KMS-11 (cell line): ENCODE measurements around the gene AMDHD2.
"Not testable (repeated sequence)": the region's sequence is repeated elsewhere in the genome, so short reads cannot be mapped to it uniquely, and the experiment has no call there.

Experiments
- H2AFZ ChIP-seq: fragments of 200-600 bp; sonication (generic); 2 replicates; pipeline ENCODE4 v1.6.1; 2016; ENCODE audit warnings: antibody characterized with exemption, mixed run types, low read depth
- H3K27ac ChIP-seq: fragments of 200-600 bp; sonication (generic); 2 replicates; pipeline ENCODE4 v1.6.1; 2016; ENCODE audit warnings: mild to moderate bottlenecking, mixed run types
- H3K27me3 ChIP-seq: fragments of 200-600 bp; sonication (generic); 2 replicates; pipeline ENCODE4 v1.6.1; 2017; ENCODE audit warnings: mild to moderate bottlenecking, low read depth, mixed run types, moderate library complexity; ENCODE audit not compliant: insufficient read depth
- H3K36me3 ChIP-seq: fragments of 200-600 bp; sonication (generic); 2 replicates; pipeline ENCODE4 v1.6.1; 2017; ENCODE audit warnings: mild to moderate bottlenecking, mixed run types; ENCODE audit not compliant: insufficient read depth
- H3K4me1 ChIP-seq: fragments of 200-600 bp; sonication (generic); 2 replicates; pipeline ENCODE4 v1.6.1; 2016; ENCODE audit warnings: mild to moderate bottlenecking, low read depth, mixed run types; ENCODE audit not compliant: poor library complexity, severe bottlenecking
- H3K4me2 ChIP-seq: fragments of 200-600 bp; sonication (generic); 2 replicates; pipeline ENCODE4 v1.7.0; 2016; ENCODE audit warnings: mild to moderate bottlenecking, mixed run types
- H3K4me3 ChIP-seq: fragments of 200-600 bp; sonication (generic); IDR thresholded peaks from 2 replicates; pipeline ENCODE4 v1.6.1; 2017; ENCODE audit warnings: low read depth, low read length, mixed read lengths; ENCODE audit not compliant: insufficient read depth
- H3K79me2 ChIP-seq: fragments of 200-600 bp; sonication (generic); 2 replicates; pipeline ENCODE4 v1.6.1; 2016; ENCODE audit warnings: low read depth, mixed run types; ENCODE audit not compliant: insufficient read depth
- H3K9ac ChIP-seq: fragments of 200-600 bp; sonication (generic); 2 replicates; pipeline ENCODE4 v1.6.1; 2016; ENCODE audit warnings: mild to moderate bottlenecking, mixed run types
- H4K20me1 ChIP-seq: fragments of 200-600 bp; sonication (generic); 2 replicates; pipeline ENCODE4 v1.6.1; 2016; ENCODE audit warnings: mild to moderate bottlenecking, mixed run types; ENCODE audit not compliant: insufficient read depth

AMDHD2 gene

DNA sequence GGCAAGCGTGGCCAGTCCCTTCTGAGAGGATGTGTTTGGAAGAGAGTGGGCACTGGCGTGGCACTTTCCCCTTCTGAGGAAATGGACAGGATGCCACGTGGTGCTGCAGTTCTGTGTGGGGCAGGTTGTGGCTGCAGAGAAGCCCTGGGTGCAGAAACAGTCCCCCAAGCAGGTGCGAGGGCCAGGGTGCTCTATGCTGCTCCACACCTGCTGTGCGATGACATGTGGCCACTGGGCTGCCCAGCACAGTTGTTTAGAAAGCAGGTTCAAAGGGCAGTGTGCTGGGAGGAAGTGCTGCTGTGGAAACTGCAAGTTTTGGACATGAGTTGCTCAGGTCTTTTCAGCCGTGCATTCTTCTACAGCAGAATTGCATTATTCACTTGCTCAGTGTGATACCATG is 21.2 kb downstream of the AMDHD2 start:
- not testable (repeated sequence) for H3K27ac ChIP-seq, H3K4me3 ChIP-seq, H3K27me3 ChIP-seq, H3K36me3 ChIP-seq, H3K9ac ChIP-seq, H2AFZ ChIP-seq, H3K4me2 ChIP-seq, H4K20me1 ChIP-seq
- H3K4me1 ChIP-seq, result peaks cover 21% of the 10 kb centered on the region
- H3K79me2 ChIP-seq, result peaks cover 62% of the 10 kb centered on the region

DNA sequence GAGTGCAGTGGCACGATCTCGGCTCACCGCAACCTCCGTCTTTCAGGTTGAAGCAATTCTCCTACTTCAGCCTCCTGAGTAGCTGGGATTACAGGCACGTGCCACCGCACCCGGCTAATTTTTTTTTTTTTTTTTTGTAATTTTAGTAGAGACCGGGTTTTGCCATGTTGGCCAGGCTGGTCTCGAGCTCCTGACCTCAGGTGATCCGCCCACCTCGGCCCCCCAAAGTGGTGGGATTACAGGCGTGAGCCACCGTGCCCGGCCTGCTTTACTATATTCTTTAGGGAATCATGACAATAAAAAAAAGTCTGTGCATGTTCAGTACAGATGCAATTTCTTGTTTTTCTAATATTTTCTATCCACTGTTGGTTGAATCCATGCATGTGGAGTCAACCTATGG is 23.6 kb downstream of the AMDHD2 start:
- H2AFZ ChIP-seq, H3K27me3 ChIP-seq, H3K4me3 ChIP-seq, H3K27ac ChIP-seq, H3K36me3 ChIP-seq, H3K4me2 ChIP-seq, H4K20me1 ChIP-seq, H3K9ac ChIP-seq: not testable (repeated sequence)
- Histone ChIP-seq H3K79me2 (peaks cover 60% of the 10 kb centered on the region), H3K4me1 (peaks cover 10% of the 10 kb centered on the region)

DNA sequence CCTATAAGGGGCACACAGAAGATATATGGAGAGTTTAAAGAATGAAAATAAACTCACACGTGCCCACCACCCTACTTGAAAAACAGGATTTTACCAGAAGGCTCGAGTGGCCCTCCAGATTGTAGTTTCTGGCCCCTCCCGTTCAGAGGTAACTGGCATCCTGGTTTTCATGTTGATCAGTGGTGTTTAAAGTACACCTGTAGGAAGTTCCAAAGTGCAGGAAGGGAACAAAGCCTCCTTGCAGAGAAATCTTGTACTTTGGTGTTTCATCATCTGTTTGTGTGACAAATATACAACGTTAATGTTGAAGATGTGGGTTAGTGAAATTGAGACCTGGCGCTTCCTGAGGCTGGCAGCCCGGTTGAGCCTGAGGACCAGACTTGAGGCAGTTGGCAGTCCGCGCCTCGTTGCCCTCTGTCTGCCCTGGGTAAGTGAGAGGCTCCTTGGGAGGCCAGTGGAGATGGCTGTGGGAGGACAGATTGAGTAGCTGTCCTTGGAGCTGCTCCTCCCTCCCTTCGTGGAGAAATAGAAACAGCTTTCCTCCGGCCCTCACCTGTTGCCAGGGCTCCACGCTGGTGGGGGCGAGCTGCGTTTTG is 30.2 kb downstream of the AMDHD2 start:
- H3K27me3 ChIP-seq, H3K27ac ChIP-seq, H3K4me2 ChIP-seq, H3K36me3 ChIP-seq, H2AFZ ChIP-seq, H3K4me3 ChIP-seq, H3K4me1 ChIP-seq, H3K9ac ChIP-seq, H4K20me1 ChIP-seq: not testable (repeated sequence)
- peaks cover 13% of the 10 kb centered on the region for H3K79me2 ChIP-seq

DNA sequence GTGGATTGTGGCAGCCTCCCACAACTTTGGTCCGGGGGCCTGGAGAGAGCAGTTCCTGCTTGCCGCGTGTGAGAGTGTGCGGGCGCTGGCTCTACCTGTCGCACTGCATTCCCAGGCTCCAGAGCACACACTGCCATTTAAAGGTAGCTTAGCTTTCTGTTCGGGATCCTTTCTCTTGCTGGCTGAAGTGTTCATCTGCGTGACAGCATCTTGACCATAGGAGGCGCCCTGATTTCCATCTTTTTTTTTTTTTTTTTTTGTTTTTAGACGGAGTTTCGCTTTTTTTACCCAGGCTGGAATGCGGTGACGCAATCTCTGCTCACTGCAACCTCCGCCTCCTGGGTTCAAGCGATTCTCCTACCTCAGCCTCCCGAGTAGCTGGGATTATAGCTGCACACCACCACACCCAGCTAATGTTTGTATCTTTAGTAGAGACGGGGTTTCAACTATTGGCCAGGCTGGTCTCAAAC is 31.3 kb downstream of the AMDHD2 start:
- H3K27ac ChIP-seq, H2AFZ ChIP-seq, H3K27me3 ChIP-seq, H4K20me1 ChIP-seq, H3K4me2 ChIP-seq, H3K4me3 ChIP-seq, H3K9ac ChIP-seq, H3K4me1 ChIP-seq, H3K36me3 ChIP-seq, H3K79me2 ChIP-seq: not testable (repeated sequence)

DNA sequence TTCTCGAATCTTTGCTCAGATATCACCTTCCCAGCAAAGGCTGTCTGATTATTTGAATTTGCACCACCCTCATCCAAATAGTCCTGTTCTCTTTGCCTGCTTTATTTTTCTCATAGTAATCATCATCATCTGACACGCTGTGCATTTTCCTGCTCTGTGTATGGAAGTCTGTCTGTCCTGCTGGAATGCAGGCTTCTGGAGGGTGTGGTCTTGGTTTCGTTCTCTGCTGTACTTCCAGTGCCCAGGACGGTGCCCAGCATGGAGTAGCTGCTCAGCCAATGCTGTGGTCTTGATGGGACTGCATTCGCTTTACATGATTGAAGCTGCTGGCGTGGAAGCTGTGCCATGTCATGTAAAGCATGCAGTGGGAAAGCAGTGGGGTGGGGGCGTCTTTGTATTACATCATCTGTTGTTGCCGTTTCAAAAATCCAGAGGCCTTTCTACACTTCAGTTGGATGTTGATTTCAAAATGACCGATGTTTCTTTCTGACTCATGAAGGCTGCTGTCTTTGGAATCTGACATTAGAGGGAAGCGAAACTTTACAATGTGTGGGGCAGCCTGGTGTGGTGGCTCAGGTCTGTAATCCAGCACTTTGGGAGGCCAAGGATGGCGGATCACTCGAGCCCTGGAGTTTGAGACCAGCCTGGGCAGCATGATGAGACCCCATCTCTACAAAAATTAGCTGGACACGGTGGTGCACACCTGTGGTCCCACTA is 34.7 kb downstream of the AMDHD2 start:
- H3K4me1 ChIP-seq, H3K4me3 ChIP-seq, H4K20me1 ChIP-seq, H3K36me3 ChIP-seq, H3K79me2 ChIP-seq, H3K4me2 ChIP-seq, H2AFZ ChIP-seq, H3K27ac ChIP-seq, H3K9ac ChIP-seq, H3K27me3 ChIP-seq: not testable (repeated sequence)

DNA sequence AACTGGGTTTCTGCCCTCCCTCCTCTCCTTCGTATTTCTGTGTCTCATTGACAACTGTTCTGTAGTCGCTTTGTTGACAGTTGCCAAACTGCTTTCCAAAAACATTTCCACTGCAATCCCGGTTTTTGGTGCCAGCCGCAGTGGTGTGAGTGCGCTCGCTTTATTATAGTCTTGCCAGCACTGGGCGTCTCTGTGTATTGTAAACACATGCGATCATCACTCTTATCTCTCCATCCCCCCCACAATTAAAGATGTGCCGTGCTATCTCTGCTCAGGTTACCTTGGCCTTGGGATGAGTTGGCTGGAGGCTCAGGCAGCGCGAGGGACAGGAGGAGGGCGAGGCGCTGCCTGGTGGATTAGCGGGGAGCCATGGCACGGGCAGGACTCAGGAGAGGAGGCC is 37.0 kb downstream of the AMDHD2 start:
- H3K4me2 ChIP-seq, H3K36me3 ChIP-seq, H3K27ac ChIP-seq, H3K4me1 ChIP-seq, H3K4me3 ChIP-seq, H3K79me2 ChIP-seq, H2AFZ ChIP-seq, H4K20me1 ChIP-seq, H3K27me3 ChIP-seq, H3K9ac ChIP-seq: not testable (repeated sequence)

DNA sequence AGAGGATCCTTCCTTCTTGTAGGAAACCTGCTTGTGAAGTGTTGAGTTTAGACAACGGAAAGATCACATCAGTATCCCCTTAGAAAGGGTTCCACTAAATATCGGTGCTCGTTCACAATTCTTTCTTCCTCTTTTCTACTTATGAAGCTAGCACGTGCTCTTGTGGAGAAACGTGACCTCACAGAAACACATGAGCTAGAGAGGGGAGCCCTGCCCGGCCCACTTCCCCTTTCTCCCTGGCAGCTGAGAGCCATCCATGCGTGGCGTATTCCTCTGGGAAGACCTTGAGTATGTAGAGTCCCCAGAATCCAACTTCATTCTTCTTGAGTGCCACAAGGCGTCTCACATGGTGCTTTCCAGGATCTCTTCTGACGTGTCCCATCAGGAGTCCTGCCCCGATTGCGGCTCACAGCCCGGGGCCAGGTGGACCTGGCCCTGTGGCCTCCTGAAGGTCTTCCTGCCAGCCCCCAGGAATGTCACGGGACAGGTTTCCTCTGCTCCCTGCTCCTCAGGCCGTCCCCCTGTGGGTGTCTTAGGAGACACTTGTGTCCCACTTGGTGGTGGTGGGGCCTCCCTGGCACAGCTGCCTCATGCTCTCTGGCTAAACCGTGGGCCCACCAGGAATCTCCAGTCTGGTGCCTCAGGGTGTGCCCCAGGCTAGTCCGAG is 40.1 kb downstream of the AMDHD2 start:
- H3K79me2 ChIP-seq, H3K4me1 ChIP-seq, H3K4me3 ChIP-seq, H3K4me2 ChIP-seq, H3K36me3 ChIP-seq, H2AFZ ChIP-seq, H4K20me1 ChIP-seq, H3K27ac ChIP-seq, H3K9ac ChIP-seq, H3K27me3 ChIP-seq: not testable (repeated sequence)

DNA sequence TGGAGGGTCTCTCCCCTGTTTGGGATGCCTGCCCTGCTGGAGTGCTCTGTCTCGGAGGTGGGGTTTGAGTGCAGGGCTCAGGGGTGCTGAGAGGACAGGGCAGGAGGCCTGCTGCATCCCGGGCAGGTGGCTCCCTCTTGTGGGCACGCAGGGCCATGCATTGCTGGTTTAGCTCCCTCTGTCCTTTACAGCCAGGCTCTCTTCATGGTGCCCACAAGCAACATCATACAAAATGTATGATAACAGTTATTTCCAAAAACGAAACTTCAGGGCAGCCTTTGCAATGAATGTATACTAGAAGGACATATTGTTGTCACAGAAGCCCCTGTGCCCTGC is 40.6 kb downstream of the AMDHD2 start:
- not testable (repeated sequence) for H3K36me3 ChIP-seq, H3K4me3 ChIP-seq, H4K20me1 ChIP-seq, H3K4me2 ChIP-seq, H3K4me1 ChIP-seq, H3K79me2 ChIP-seq, H2AFZ ChIP-seq, H3K27me3 ChIP-seq, H3K9ac ChIP-seq, H3K27ac ChIP-seq

DNA sequence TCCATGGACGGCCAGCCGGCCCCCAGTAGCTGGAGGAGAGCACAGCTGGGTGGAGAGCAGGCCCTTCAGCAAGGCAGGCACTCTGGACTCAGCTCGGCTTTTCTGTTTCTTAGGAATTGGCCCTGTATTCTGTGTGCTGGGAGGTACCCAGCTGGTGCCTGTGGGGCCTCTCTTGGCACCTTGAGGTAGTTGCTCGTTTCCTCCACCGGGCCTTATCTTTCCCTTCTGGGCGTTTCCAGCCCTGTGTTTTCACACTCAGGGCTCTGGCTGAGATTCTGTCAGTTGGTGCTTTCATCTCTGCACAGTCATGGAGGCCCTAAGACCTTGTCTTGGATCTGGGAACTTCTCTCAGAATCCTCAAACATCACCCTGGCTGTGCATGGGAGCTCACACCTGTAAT is 47.3 kb downstream of the AMDHD2 start:
- H4K20me1 ChIP-seq, H3K9ac ChIP-seq, H3K4me2 ChIP-seq, H3K27ac ChIP-seq, H3K36me3 ChIP-seq, H3K79me2 ChIP-seq, H2AFZ ChIP-seq, H3K27me3 ChIP-seq, H3K4me1 ChIP-seq, H3K4me3 ChIP-seq: not testable (repeated sequence)

DNA sequence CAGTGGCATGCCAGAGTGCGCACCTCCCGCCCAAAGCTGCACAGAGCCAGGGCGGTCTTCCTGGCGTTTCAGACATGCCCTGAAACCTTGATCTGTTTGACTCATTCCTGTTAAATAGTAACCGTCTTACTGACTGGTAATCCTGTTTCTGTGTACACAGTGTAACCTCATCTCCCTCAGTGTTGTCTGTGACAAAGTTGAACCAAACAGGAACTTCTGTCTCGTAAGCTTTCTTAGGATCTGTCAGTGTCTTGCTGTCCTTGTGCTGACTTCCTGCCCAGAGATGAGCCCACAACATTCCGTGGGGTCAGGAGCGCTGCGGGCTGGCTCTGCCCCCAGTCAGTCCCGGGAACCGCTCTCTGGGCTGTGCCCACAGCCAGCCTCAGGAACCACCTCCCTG is 48.4 kb downstream of the AMDHD2 start:
- H3K9ac ChIP-seq, H3K27me3 ChIP-seq, H2AFZ ChIP-seq, H4K20me1 ChIP-seq, H3K79me2 ChIP-seq, H3K27ac ChIP-seq, H3K4me2 ChIP-seq, H3K36me3 ChIP-seq, H3K4me3 ChIP-seq, H3K4me1 ChIP-seq: not testable (repeated sequence)
